ENCODE data around the gene SLC52A3. TPM values are rescaled to one million over a fixed set of nuclear protein-coding genes. Genes with fewer than 3 reads are reported as not detected.
A peak's percentile ranks its signal among the peaks of the same experiment; 100 is the strongest.

SLC52A3 gene
- total RNA-seq, 3 donors from 2014 or later: 12.0 to 48.6 (median 15.4) TPM

DNA sequence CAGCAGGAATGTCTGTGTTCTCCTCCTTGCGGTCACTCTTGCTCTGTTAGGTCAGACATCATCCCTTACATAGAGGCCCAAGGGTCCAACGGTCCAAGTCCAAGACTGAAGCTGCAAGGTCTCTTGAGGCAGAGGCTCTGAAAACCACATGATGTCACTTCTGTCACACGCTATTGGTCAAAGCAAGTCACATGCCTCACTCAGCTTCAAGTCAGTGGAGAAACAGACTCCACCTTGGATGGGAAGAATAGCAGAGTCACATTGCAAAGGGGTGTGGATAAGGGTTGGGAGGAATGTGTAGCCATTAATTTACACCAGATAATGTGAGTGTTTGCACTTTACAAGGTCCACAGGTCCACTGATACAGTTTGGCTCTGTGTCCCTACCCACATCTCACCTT, 17.5 kb downstream of the SLC52A3 start:
- TF ChIP-seq, protein P1, sequence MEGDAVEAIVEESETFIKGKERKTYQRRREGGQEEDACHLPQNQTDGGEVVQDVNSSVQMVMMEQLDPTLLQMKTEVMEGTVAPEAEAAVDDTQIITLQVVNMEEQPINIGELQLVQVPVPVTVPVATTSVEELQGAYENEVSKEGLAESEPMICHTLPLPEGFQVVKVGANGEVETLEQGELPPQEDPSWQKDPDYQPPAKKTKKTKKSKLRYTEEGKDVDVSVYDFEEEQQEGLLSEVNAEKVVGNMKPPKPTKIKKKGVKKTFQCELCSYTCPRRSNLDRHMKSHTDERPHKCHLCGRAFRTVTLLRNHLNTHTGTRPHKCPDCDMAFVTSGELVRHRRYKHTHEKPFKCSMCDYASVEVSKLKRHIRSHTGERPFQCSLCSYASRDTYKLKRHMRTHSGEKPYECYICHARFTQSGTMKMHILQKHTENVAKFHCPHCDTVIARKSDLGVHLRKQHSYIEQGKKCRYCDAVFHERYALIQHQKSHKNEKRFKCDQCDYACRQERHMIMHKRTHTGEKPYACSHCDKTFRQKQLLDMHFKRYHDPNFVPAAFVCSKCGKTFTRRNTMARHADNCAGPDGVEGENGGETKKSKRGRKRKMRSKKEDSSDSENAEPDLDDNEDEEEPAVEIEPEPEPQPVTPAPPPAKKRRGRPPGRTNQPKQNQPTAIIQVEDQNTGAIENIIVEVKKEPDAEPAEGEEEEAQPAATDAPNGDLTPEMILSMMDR (IDR thresholded peaks at IDR 0.05): no peak
- DNase-seq: no peak
- intact Hi-C loops (cut with DNase I, micrococcal nuclease): no loop called here
- Histone ChIP-seq H3K9me3 (peaks cover 4% of the 10 kb centered on the region), H3K4me1 (ENCODE audit: low read depth) (no peaks in the 10 kb centered on the region), H3K4me3 (no peak overlapping the region), H3K36me3 (ENCODE audit: low read depth) (no peaks in the 10 kb centered on the region)
- peak; percentile 71 for ATAC-seq

- TF ChIP-seq, protein P1 (IDR thresholded peaks at IDR 0.05): no peak
- DNase-seq: no peak
- Histone ChIP-seq H3K4me3 (no peak overlapping the region), H3K4me1 (ENCODE audit: low read depth) (no peaks in the 10 kb centered on the region), H3K36me3 (ENCODE audit: low read depth) (no peaks in the 10 kb centered on the region), H3K9me3 (peaks cover 16% of the 10 kb centered on the region)
- ATAC-seq: no peak
- intact Hi-C loops (cut with DNase I, micrococcal nuclease): no loop called here
Measured at GRCh38 chr20:745683-746301, 22.5 kb downstream of the SLC52A3 start.

- H3K9me3 ChIP-seq: peaks cover 16% of the 10 kb centered on the region
- H3K36me3 ChIP-seq (ENCODE audit: low read depth): no peaks in the 10 kb centered on the region
- TF ChIP-seq, protein P1 (IDR thresholded peaks at IDR 0.05): no peak
- no peak for ATAC-seq
- DNase-seq: no peak
- H3K4me1 ChIP-seq (ENCODE audit: low read depth): no peaks in the 10 kb centered on the region
- intact Hi-C loops (cut with DNase I, micrococcal nuclease): no loop called here
- no peak overlapping the region for H3K4me3 ChIP-seq
Measured at GRCh38 chr20:742156-742555, 26.1 kb downstream of the SLC52A3 start.

GRCh38 chr20:741620-742019, 26.7 kb downstream of the SLC52A3 start:
- H3K36me3 ChIP-seq (ENCODE audit: low read depth): no peaks in the 10 kb centered on the region
- TF ChIP-seq, protein P1 (IDR thresholded peaks at IDR 0.05): no peak
- no peaks in the 10 kb centered on the region for H3K4me1 ChIP-seq (ENCODE audit: low read depth)
- no peak for DNase-seq
- ATAC-seq: no peak
- H3K9me3 ChIP-seq: peaks cover 16% of the 10 kb centered on the region
- H3K4me3 ChIP-seq: no peak overlapping the region
- intact Hi-C loops (cut with DNase I, micrococcal nuclease): no loop called here

DNA sequence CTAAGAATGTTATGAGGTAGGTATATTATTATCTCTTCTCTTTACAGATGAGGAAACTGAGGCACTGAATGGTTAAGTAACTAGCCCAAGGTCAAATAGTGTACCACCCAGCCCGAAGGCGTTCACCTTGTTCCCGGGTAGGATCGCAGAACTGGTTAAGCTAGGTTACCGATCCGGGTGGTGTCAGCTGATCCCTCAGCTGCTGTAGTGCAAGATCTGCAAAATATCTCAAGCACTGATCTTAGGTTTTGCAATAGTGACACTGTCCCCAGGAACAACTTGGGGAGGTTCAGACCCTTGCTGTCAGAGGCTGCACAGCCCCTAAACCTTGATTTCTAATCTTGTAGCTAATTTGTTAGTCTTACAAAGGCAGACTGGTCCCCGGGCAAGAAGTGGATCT, 28.1 kb downstream of the SLC52A3 start:
- ATAC-seq (no peak), DNase-seq (no peak)
- H3K4me3 ChIP-seq: no peak overlapping the region
- H3K36me3 ChIP-seq (ENCODE audit: low read depth): no peaks in the 10 kb centered on the region
- H3K9me3 ChIP-seq: peaks cover 6% of the 10 kb centered on the region
- TF ChIP-seq, protein P1 (IDR thresholded peaks at IDR 0.05): no peak
- H3K4me1 ChIP-seq (ENCODE audit: low read depth): no peaks in the 10 kb centered on the region
- intact Hi-C loops (cut with DNase I, micrococcal nuclease): no loop called here

DNA sequence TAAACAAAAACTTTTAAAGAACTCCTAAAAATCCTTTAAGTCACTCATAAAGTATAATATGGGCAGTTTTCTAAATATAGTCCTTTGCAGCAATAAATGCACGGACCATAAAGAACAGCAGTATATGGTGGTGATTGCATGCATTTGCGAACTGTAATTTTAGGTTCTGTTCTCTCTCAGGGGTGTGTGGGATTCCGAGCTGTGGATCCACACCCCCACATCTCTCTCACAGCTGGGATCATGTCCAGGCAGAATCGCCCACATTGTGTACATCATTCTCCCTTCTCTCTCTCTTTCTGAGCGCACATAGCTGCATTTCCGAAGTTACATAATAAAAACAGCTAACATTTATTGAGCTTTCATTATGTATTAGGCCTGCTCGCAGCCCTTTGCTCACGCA, 28.6 kb downstream of the SLC52A3 start:
- DNase-seq (no peak), ATAC-seq (no peak)
- TF ChIP-seq, protein P1 (IDR thresholded peaks at IDR 0.05): no peak

More for the DNA sequence above, 28.6 kb downstream of the SLC52A3 start:
- intact Hi-C loops (cut with DNase I, micrococcal nuclease): loop anchor here in 1 of 2 donors (10.0 kb wide), 1 partner anchor 175 kb away; no protein-coding TSS in a partner anchor
- Histone ChIP-seq H3K4me3 (no peak overlapping the region), H3K36me3 (ENCODE audit: low read depth) (no peaks in the 10 kb centered on the region), H3K4me1 (ENCODE audit: low read depth) (no peaks in the 10 kb centered on the region), H3K9me3 (peaks cover 2% of the 10 kb centered on the region)
